Measurements from ENCODE around the gene SEMA3B. TPM values are rescaled to one million over a fixed set of nuclear protein-coding genes. Genes with fewer than 3 reads are reported as not detected.

SEMA3B gene
- total RNA-seq, 4 donors from 2014 or later = 0.70 to 8.2 (median 2.4) TPM

DNA sequence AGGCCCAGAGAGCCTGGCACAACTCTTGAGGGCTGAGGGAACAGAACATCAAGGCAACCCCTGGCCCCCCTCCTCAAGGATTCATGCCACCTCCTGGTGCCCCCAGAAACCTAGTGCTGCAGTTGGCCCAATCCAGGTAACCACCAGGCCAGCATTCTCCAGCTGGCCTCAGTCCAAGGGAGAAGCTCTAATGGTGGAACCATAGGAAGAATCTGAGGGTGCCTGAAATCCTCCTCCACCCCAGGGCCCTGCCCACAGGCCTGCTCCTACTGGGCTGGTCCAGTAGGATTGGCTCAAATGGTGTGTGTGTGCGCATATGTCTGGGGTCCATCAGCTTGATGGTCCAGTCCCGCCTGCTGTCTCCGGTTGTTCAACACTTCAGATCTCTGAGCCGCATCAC is 45.9 kb downstream of the SEMA3B start:
- no peaks in the 10 kb centered on the region for H3K9me3 ChIP-seq
- H3K36me3 ChIP-seq = peaks cover 0 to 35% (median 11%) of the 10 kb centered on the region in 3 donors
- intact Hi-C loops (cut with DNase I) = no loop called here
- peaks cover 36 to 88% (median 42%) of the 10 kb centered on the region in 3 donors for H3K4me1 ChIP-seq
- 93 to 96% methylated on average over 4 of the region's 4 CpGs for WGBS, 2 donors
- DNase-seq = no peak
- H3K27ac ChIP-seq = peak overlapping the region; percentile 0 to 98 (median 44)
- no peak for TF ChIP-seq POLR2A (IDR thresholded peaks at IDR 0.05)
- no peak overlapping the region for H3K4me3 ChIP-seq
- H3K27me3 ChIP-seq = no peaks in the 10 kb centered on the region

DNA sequence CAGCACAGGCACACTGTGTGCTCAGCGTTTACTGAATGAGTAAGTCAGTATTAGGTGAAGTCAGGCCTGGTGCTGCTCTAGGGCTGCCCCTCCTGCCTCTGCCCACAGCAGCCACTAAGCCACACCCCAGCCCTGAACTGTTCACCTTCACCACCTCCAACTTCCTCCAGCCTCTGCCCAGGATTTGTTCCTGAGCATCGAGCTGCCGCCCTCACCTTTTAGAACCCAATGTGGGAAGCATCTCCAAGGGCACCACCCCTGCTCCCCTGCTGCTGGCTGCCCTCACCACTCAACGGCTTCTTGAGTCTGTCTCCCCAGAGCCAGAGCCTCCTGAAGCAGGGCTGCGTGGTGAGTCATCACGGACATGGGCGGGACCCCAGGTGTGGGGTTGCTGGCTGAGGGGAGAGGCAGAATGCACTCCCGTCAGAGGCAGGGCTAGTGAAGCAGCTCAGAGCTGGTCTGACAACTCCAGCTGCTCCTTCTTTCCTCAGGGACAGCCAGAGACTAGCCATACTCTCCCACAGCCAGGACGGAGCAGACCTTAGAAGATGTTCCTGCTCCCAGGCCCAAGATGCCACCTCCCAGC is 47.8 kb downstream of the SEMA3B start:
- WGBS, 2 donors = 27 to 38% methylated on average over 2 to 4 of the region's 9 CpGs
- peaks cover 46 to 90% (median 51%) of the 10 kb centered on the region in 3 donors for H3K4me1 ChIP-seq
- no peaks in the 10 kb centered on the region for H3K27me3 ChIP-seq
- intact Hi-C loops (cut with DNase I) = no loop called here
- peaks cover 0 to 39% (median 11%) of the 10 kb centered on the region in 3 donors for H3K36me3 ChIP-seq
- no peak for DNase-seq
- TF ChIP-seq, protein P1, sequence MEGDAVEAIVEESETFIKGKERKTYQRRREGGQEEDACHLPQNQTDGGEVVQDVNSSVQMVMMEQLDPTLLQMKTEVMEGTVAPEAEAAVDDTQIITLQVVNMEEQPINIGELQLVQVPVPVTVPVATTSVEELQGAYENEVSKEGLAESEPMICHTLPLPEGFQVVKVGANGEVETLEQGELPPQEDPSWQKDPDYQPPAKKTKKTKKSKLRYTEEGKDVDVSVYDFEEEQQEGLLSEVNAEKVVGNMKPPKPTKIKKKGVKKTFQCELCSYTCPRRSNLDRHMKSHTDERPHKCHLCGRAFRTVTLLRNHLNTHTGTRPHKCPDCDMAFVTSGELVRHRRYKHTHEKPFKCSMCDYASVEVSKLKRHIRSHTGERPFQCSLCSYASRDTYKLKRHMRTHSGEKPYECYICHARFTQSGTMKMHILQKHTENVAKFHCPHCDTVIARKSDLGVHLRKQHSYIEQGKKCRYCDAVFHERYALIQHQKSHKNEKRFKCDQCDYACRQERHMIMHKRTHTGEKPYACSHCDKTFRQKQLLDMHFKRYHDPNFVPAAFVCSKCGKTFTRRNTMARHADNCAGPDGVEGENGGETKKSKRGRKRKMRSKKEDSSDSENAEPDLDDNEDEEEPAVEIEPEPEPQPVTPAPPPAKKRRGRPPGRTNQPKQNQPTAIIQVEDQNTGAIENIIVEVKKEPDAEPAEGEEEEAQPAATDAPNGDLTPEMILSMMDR (IDR thresholded peaks at IDR 0.05) = peak in 1 of 6 experiments; percentile 16
- TF ChIP-seq POLR2A (IDR thresholded peaks at IDR 0.05) = peak in 3 of 4 donors; percentile 60 to 73 (median 64)
- H3K27ac ChIP-seq = peak overlapping the region; percentile 93 to 98 (median 96)
- H3K4me3 ChIP-seq = peak overlapping the region in 2 of 4 donors; percentile 6 to 19
- no peaks in the 10 kb centered on the region for H3K9me3 ChIP-seq

DNA sequence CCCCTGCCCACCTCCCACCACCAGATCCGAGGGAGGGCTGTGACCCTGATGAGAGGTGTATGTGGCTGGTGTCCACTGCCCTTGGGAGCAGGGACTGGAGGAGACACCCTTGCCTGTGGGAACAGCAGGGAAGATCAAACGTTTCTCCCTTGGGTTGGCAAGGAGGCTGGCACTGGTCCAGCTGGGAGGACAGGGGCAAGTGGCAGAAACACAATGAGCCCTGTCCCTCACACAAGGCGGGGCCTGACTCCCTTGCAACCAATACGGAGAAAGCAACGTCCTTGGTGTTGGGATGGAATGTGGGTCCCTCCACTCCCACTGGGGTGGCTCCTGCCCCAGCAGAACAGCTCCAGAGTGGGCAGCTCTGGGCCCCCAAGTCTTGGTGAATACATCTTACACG is 48.4 kb downstream of the SEMA3B start:
- Histone ChIP-seq H3K4me3 (peak overlapping the region in 2 of 4 donors; percentile 19 to 91), H3K27me3 (no peaks in the 10 kb centered on the region), H3K36me3 (peaks cover 0 to 39% (median 11%) of the 10 kb centered on the region in 3 donors), H3K4me1 (peaks cover 51 to 90% (median 56%) of the 10 kb centered on the region in 3 donors), H3K27ac (peak overlapping the region; percentile 93 to 98 (median 96)), H3K9me3 (no peaks in the 10 kb centered on the region)
- intact Hi-C loops (cut with DNase I) = no loop called here
- WGBS, 2 donors = 40 to 71% methylated on average over 1 of the region's 6 CpGs
- DNase-seq = no peak
- no peak for TF ChIP-seq POLR2A (IDR thresholded peaks at IDR 0.05)
- TF ChIP-seq, protein P1 (IDR thresholded peaks at IDR 0.05) = no peak

DNA sequence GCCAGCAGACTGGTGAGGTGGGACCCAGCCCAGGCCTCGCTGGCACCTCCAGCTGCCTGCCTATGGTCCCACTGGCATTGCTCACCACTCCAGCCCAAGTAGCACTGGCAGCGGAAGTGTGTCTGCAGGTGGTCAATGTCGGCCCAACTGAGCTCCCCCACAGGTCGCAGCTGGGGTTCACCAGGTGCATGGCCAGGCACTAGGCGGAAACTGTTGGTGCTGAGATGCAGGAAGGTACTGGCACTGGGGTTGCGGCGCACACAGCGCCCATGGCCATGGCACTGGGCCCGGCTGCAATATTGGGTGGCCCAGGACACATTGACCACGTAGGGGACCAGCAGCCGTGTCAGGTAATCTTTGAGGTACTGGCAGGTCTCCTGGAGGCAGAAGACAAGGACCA is 49.2 kb downstream of the SEMA3B start:
- TF ChIP-seq, protein P1 (IDR thresholded peaks at IDR 0.05) = no peak
- TF ChIP-seq POLR2A (IDR thresholded peaks at IDR 0.05) = no peak
- peaks cover 58 to 93% (median 63%) of the 10 kb centered on the region in 3 donors for H3K4me1 ChIP-seq
- H3K27ac ChIP-seq = peak overlapping the region; percentile 93 to 98 (median 96)
- peak overlapping the region in 2 of 4 donors; percentile 91 to 98 for H3K4me3 ChIP-seq
- no peaks in the 10 kb centered on the region for H3K9me3 ChIP-seq
- intact Hi-C loops (cut with DNase I) = no loop called here
- no peaks in the 10 kb centered on the region for H3K27me3 ChIP-seq
- no peak for DNase-seq
- 72% methylated on average over 7 of the region's 11 CpGs; no CpG with 5 or more reads in 1 of the 2 donors for WGBS, 2 donors
- H3K36me3 ChIP-seq = peaks cover 0 to 39% (median 11%) of the 10 kb centered on the region in 3 donors

DNA sequence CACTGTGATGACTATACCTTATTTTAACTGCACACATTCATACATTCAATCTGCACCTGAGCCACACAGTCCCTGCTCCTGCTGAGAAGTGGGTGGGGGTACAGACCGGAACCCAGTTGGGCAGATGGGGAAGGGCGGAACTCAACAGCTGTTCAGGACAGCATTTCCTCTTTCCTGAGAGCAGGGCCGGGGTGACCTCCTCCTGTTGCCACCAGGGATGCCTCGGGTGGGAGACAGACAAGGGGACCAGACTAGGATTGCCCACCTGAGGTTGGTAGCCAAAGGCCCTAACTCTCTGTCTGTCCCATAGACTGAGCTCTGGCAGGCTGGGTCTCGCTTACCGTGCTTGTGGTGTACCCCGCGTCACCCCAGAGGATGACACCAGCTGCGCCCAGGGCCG is 49.7 kb downstream of the SEMA3B start:
- H3K27me3 ChIP-seq = no peaks in the 10 kb centered on the region
- intact Hi-C loops (cut with DNase I) = no loop called here
- H3K9me3 ChIP-seq = no peaks in the 10 kb centered on the region
- H3K36me3 ChIP-seq = peaks cover 0 to 39% (median 11%) of the 10 kb centered on the region in 3 donors
- H3K4me1 ChIP-seq = peaks cover 58 to 93% (median 63%) of the 10 kb centered on the region in 3 donors
- TF ChIP-seq, protein P1 (IDR thresholded peaks at IDR 0.05) = no peak
- no peak for TF ChIP-seq POLR2A (IDR thresholded peaks at IDR 0.05)
- no peak for DNase-seq
- H3K27ac ChIP-seq = peak overlapping the region; percentile 93 to 98 (median 96)
- WGBS, 2 donors = 40% methylated on average over 1 of the region's 10 CpGs; no CpG with 5 or more reads in 1 of the 2 donors
- peak overlapping the region in 2 of 4 donors; percentile 91 to 98 for H3K4me3 ChIP-seq
